Stimulated activated CD4-positive, alpha-beta T cell treated with anti-CD3 and anti-CD28 coated beads, Interleukin-15, amount 100 ng/mL, for 1 hour (primary cell): ENCODE results near the gene EVPL.
"Not testable (repeated sequence)": the region's sequence is repeated elsewhere in the genome, so short reads cannot be mapped to it uniquely, and the experiment has no call there.

ENCODE experiments used
- DNase-seq, 2 donors: peaks; one replicate each; pipeline ENCODE4 v3.0.0-alpha.2; 2020; ENCODE audit warnings: low read depth in 1 of 2, low spot score in 1 of 2

Gene EVPL

GRCh38 chr17:76027159-76027839 lies at the start of gene EVPL:
Gene EVPL (minus strand): TSS chr17:76027306. CDS start chr17:76027198, 108 bp downstream.
- DNase-seq, result no peak

- no peak for DNase-seq
Measured at GRCh38 chr17:76076146-76076764, 49.1 kb upstream of the EVPL start.

GRCh38 chr17:76075364-76076145 lies 48.4 kb upstream of the EVPL start:
- DNase-seq, result no peak

GRCh38 chr17:76074390-76075363 lies 47.6 kb upstream of the EVPL start, which contains the start of gene GALR2:
Gene GALR2 (plus strand): TSS chr17:76074781. CDS start chr17:76074884, 103 bp downstream.
- DNase-seq, result no peak

GRCh38 chr17:76072148-76072858 lies 45.2 kb upstream of the EVPL start, which contains the start of gene SRP68:
Gene SRP68 (minus strand): TSS chr17:76072517. CDS start chr17:76072491, 26 bp downstream.
- peak; percentile 70 to 75 for DNase-seq

- DNase-seq, result no peak
Measured at GRCh38 chr17:76071531-76072147, 44.5 kb upstream of the EVPL start.

- DNase-seq, result no peak
Measured at GRCh38 chr17:76065775-76066174, 38.7 kb upstream of the EVPL start.

GRCh38 chr17:76063875-76064546 lies 36.9 kb upstream of the EVPL start:
- no peak for DNase-seq

- not testable (repeated sequence) for DNase-seq
Measured at GRCh38 chr17:76058264-76058663, 31.2 kb upstream of the EVPL start.

- DNase-seq, result no peak
Measured at GRCh38 chr17:76056882-76057281, 29.8 kb upstream of the EVPL start.

- DNase-seq, result no peak
Measured at GRCh38 chr17:76054112-76054476, 27.0 kb upstream of the EVPL start.

GRCh38 chr17:76053246-76054111 lies 26.4 kb upstream of the EVPL start:
- DNase-seq, result no peak

- DNase-seq, result no peak
Measured at GRCh38 chr17:76051561-76051960, 24.5 kb upstream of the EVPL start.

GRCh38 chr17:76050538-76051467 lies 23.7 kb upstream of the EVPL start:
- no peak for DNase-seq

GRCh38 chr17:76049836-76050537 lies 22.9 kb upstream of the EVPL start:
- DNase-seq, result no peak

GRCh38 chr17:76049239-76049638 lies 22.1 kb upstream of the EVPL start:
- DNase-seq, result no peak
